Subcutaneous adipose tissue (tissue), 4 donors: ENCODE data around the gene NKD1. TPM values are rescaled to one million over a fixed set of nuclear protein-coding genes. Genes with fewer than 3 reads are reported as not detected.

Experiments
- CTCF ChIP-seq: fragments of 450-650 bp; IDR thresholded peaks from one replicate; pipeline ENCODE4 v1.5.1; 2016; ENCODE audit warnings: low read depth, mild to moderate bottlenecking, control low read depth, antibody characterized with exemption, moderate library complexity
- total RNA-seq, 4 donors: library from RNA; depleted of rRNA; stranded (reverse); fragments of >200 nt; gene quantifications; one replicate each; pipeline ENCODE4 v1.1.0, GENCODE V29; 2016

NKD1 gene
- total RNA-seq, 4 donors from 2014 or later = 0.68 to 2.9 (median 2.1) TPM

DNA sequence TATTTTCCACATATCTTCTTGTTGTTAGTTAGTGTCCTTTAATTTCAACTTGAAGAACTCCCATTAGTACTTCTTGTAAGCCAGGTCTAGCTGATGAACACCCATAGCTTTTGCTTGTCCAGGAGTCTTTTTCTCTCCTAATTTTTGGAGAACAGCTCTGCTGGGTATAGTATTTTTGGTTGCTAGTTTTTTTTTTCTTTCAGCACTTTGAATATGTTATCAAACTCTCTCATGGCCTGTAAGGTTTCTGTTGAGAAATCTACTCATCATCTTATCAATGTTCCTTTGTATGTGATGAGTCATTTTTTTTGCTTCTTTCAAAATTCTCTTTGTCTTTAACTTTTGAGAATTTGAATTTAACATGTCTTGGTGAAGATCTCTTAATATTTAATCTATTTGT lies 31.8 kb upstream of the NKD1 start:
- TF ChIP-seq CTCF = no peak

GRCh38 chr16:50516890-50517289 lies 31.3 kb upstream of the NKD1 start:
- TF ChIP-seq CTCF = no peak

DNA sequence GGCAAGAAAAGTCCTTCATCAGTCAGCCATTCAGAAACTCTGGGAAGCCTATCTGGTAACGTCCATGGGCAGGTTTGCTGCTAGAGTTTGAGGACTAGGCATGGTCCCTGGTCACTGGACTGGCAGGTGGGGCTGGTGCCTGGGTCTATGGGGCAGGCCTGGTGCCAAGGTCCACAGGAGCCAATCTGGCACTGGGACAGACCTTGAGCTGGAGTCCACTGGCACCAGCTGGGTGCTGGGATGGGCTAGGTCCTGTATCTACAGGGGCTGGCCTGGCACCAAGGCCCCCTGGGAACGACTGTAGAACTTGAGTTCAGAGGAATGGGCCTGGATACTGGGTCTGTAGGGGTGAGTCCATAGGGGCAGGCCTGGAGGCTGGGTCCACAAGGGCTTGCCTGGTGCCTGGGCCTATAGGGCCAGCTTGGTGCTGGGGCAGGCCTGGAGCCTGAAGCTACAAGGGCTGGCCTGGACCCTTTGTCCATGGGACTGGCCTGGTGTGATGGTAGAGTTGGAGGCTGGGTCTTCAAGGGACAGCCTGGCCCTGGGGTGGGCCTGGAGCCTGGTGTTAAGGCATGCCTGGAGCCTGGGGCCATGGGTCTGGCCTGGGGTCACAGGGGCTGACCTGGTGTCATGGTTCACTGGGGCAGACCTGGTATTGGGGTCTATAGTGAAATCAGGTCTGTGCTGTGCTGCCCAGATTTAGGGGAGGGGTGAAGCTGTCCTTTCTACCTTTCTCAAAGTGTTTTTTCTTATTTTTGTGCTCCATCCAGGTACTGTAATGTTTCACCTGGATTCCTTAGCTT lies 30.5 kb upstream of the NKD1 start:
- no peak for TF ChIP-seq CTCF

DNA sequence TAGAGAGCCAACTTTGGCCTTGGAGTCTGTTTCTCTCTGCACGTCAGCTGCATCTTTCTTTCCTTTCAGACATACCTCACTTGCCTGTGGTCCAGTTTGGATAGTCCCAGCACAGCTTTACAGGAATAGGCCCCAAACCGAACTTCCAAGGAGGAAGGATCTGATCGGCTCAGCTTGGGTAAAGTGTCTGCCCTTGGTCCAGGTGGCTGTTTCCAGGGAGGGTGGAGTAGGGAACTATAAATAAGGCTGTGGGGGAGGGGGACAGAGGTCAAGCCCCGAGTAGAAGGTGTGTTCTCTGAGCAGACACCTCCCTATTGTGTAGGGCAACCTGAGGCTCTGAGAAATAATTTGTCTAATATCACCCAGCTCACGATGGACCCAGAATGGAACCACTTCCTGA lies 29.2 kb upstream of the NKD1 start:
- no peak for TF ChIP-seq CTCF

DNA sequence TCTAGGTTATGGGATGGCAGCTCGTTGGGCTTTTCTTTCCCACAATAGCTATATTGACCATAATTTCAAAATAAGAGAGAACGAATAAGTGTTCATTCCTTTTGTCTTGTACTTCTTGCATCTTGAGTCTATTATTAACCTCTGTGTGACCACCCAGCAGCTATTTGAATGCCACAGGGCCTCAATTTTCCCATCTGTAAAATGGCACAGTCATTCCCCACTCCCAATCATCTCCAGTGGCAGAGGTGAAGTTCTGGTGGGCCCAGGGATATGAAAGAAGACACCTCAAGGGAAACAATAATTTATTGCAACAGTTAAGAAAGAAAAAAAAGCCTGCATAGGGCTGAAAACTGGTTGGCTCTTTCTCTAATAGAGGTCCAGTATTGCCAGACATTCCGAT lies 28.6 kb upstream of the NKD1 start:
- TF ChIP-seq CTCF = no peak

- no peak for TF ChIP-seq CTCF
Observed at GRCh38 chr16:50520451-50521245, 27.5 kb upstream of the NKD1 start.

DNA sequence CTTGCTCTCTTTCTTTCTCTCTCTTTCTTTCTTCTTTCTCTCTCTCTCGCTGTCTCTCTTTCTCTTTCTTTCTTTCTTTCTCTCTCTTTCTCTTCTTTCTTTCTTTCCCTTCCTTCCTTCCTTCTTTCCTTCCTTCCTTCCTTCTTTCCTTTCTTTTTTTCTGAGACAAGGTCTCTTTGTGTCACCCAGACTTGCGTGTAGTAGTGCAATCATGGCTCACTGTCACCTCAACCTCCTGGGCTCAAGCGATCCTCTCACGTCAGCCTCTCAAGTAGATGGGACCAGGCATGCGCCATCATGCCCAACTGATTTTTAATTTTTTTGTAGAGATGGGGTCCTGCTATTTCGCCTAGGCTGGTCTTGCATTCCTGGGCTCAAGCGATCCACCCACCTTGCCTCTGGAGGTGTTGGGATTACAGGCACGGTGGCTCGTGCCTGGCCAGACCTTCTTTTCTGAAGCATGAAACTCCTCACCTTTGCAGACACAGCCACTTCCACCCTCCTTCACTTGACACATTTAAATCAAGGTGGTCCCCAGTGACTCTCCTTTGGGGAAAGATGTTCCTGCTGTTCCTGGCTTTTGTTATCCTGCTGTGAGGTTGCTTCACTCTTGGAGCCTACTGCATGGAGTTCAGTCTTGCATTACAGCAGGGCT lies 26.8 kb upstream of the NKD1 start:
- no peak for TF ChIP-seq CTCF
